Panc1 (cell line): ENCODE results near the gene HDAC7.

Experiments
- CTCF ChIP-seq: fragments of 450-650 bp; IDR thresholded peaks from 2 replicates; pipeline ENCODE4 v1.5.1; 2017; ENCODE audit warnings: mild to moderate bottlenecking
- POLR2AphosphoS5 ChIP-seq: IDR thresholded peaks from 2 replicates; pipeline ENCODE4 v1.6.1; 2012; ENCODE audit warnings: mild to moderate bottlenecking, low read depth, low read length, moderate library complexity

- TF ChIP-seq POLR2AphosphoS5 (no peak), CTCF (no peak)
These were observed 56.0 kb downstream of the HDAC7 start for GRCh38 chr12:47763481-47764346.
